ENCODE data around the gene BRIX1. TPM values are rescaled to one million over a fixed set of nuclear protein-coding genes. Genes with fewer than 3 reads are reported as not detected.

Gene BRIX1
- total RNA-seq, 1 experiment from 2014 or later = 76.4 TPM

DNA sequence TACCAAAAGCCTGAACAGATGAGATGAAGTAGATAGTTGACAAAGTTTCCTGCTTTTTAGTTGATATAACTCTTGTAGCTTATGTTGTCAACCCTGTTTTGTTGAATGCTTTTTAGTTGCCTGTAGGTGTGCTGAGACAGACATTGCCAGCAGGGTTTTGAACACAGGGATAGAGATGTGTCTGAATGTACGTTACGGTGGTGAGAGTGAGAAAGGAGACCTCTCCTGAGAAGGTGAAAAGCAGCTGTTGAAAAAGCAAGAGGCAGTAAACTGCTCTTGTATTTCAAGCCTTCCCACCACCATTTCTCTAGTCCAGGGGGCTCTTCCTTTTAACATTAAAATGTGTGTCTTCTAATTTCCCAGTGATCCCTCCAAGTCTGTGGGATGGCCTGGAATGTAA, 28.5 kb downstream of the BRIX1 start:
- no peaks in the 10 kb centered on the region for H3K4me1 ChIP-seq (ENCODE audit: control insufficient read depth in 1 of 2, insufficient read depth in 2 of 2, low read length in 2 of 2)
- CTCF ChIA-PET = no interaction called here

More for the DNA sequence above, 28.5 kb downstream of the BRIX1 start:
- H2AFZ ChIP-seq (ENCODE audit: low read depth, low read length, poor library complexity, severe bottlenecking) = no peak overlapping the region
- H3K27me3 ChIP-seq (ENCODE audit: insufficient read depth, low read length) = no peaks in the 10 kb centered on the region
- H3K36me3 ChIP-seq (ENCODE audit: control insufficient read depth in 1 of 2, insufficient read depth in 2 of 2, low read length in 2 of 2) = peaks cover 12 to 23% of the 10 kb centered on the region in 2 experiments; a peak in 2 of 4 replicates
- H3K9me2 ChIP-seq (ENCODE audit: insufficient read depth) = no peaks in the 10 kb centered on the region
- no peaks in the 10 kb centered on the region for H4K20me1 ChIP-seq (ENCODE audit: insufficient read depth)
- no peak for ATAC-seq
- H3K9me3 ChIP-seq (ENCODE audit: control insufficient read depth in 1 of 2, insufficient read depth in 1 of 2, low read depth in 1 of 2, low read length in 2 of 2) = no peaks in the 10 kb centered on the region
- intact Hi-C loops (cut with micrococcal nuclease) = no loop called here
- POLR2A ChIA-PET = no interaction called here
- no peak for DNase-seq (ENCODE audit: low read depth, low spot score)
- BruUV-seq (replicated peaks) = no TSS peak
- TF ChIP-seq POLR2A (IDR thresholded peaks at IDR 0.05; ENCODE audit: borderline replicate concordance, extremely low read depth, insufficient read depth, insufficient read length) (no peak), SIN3A (IDR thresholded peaks at IDR 0.05; ENCODE audit: low read depth) (no peak), CEBPB (IDR thresholded peaks at IDR 0.05; ENCODE audit: low read depth) (no peak), ZFX (IDR thresholded peaks at IDR 0.05) (no peak), POLR2AphosphoS5 (IDR thresholded peaks at IDR 0.05; ENCODE audit: low read depth, low read length) (no peak), RAD21 (IDR thresholded peaks at IDR 0.05; ENCODE audit: low read depth) (no peak), FOSL1 (IDR thresholded peaks at IDR 0.05; ENCODE audit: low read depth) (no peak), TCF7L2 (IDR thresholded peaks at IDR 0.05; ENCODE audit: borderline replicate concordance, extremely low read depth, insufficient read depth, insufficient read length) (no peak)
- TF ChIP-seq, protein P1, sequence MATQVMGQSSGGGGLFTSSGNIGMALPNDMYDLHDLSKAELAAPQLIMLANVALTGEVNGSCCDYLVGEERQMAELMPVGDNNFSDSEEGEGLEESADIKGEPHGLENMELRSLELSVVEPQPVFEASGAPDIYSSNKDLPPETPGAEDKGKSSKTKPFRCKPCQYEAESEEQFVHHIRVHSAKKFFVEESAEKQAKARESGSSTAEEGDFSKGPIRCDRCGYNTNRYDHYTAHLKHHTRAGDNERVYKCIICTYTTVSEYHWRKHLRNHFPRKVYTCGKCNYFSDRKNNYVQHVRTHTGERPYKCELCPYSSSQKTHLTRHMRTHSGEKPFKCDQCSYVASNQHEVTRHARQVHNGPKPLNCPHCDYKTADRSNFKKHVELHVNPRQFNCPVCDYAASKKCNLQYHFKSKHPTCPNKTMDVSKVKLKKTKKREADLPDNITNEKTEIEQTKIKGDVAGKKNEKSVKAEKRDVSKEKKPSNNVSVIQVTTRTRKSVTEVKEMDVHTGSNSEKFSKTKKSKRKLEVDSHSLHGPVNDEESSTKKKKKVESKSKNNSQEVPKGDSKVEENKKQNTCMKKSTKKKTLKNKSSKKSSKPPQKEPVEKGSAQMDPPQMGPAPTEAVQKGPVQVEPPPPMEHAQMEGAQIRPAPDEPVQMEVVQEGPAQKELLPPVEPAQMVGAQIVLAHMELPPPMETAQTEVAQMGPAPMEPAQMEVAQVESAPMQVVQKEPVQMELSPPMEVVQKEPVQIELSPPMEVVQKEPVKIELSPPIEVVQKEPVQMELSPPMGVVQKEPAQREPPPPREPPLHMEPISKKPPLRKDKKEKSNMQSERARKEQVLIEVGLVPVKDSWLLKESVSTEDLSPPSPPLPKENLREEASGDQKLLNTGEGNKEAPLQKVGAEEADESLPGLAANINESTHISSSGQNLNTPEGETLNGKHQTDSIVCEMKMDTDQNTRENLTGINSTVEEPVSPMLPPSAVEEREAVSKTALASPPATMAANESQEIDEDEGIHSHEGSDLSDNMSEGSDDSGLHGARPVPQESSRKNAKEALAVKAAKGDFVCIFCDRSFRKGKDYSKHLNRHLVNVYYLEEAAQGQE (IDR thresholded peaks at IDR 0.05; ENCODE audit: low read depth) = no peak
- TF ChIP-seq, protein P2, sequence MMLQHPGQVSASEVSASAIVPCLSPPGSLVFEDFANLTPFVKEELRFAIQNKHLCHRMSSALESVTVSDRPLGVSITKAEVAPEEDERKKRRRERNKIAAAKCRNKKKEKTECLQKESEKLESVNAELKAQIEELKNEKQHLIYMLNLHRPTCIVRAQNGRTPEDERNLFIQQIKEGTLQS (IDR thresholded peaks at IDR 0.05) = no peak
- TF ChIP-seq, protein P3, sequence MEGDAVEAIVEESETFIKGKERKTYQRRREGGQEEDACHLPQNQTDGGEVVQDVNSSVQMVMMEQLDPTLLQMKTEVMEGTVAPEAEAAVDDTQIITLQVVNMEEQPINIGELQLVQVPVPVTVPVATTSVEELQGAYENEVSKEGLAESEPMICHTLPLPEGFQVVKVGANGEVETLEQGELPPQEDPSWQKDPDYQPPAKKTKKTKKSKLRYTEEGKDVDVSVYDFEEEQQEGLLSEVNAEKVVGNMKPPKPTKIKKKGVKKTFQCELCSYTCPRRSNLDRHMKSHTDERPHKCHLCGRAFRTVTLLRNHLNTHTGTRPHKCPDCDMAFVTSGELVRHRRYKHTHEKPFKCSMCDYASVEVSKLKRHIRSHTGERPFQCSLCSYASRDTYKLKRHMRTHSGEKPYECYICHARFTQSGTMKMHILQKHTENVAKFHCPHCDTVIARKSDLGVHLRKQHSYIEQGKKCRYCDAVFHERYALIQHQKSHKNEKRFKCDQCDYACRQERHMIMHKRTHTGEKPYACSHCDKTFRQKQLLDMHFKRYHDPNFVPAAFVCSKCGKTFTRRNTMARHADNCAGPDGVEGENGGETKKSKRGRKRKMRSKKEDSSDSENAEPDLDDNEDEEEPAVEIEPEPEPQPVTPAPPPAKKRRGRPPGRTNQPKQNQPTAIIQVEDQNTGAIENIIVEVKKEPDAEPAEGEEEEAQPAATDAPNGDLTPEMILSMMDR (IDR thresholded peaks at IDR 0.05 in 2 of 3, conservative IDR thresholded peaks at IDR 0.05 in 1 of 3; ENCODE audit: borderline replicate concordance in 1 of 3, insufficient read depth in 1 of 3, low read depth in 2 of 3, low read length in 2 of 3) = no peak
- no peak overlapping the region for H3K4me2 ChIP-seq (ENCODE audit: low read length)
- H3K4me3 ChIP-seq (replicated peaks in 1 of 2; ENCODE audit: low read depth in 1 of 2, low read length in 2 of 2) = no peak overlapping the region
- H3K9ac ChIP-seq (ENCODE audit: low read length) = no peak overlapping the region
- RAD21 ChIA-PET (ENCODE audit: low non-redundant PET in 1 of 2, low total read pairs in 2 of 2, uncharacterized antibody in 2 of 2, unreplicated experiment in 2 of 2) = no interaction called here
- no peaks in the 10 kb centered on the region for H3K79me2 ChIP-seq (ENCODE audit: insufficient read depth, low read length)
- no peak overlapping the region for H3K27ac ChIP-seq (ENCODE audit: low read depth, low read length)

Data from HCT116 (cell line).